Caco-2 (cell line): ENCODE results near the gene GNAQ. TPM values are rescaled to one million over a fixed set of nuclear protein-coding genes. Genes with fewer than 3 reads are reported as not detected.

Source experiments
- BruUV-seq: library from RNA; stranded (reverse); fragments of 400-500 nt; replicated peaks from 2 replicates; lab custom pipeline; 2021; lab: Mats Ljungman, UMichigan
- CTCF ChIA-PET: fragments of 300-600 bp; sonication (Branson Sonifier 250); formaldehyde crosslinking; loops from one replicate; lab custom pipeline; 2022; ENCODE audit warnings: antibody characterized with exemption; lab: Charles Lee
- POLR2A ChIA-PET: fragments of 300-600 bp; sonication (Branson Sonifier 250); formaldehyde crosslinking; loops from one replicate; lab custom pipeline; 2022; ENCODE audit warnings: antibody characterized with exemption; lab: Charles Lee
- DNase-seq, 2 experiments: peaks; one replicate each; pipeline versions ENCODE4 v3.0.0 to v3.0.0-alpha.2; 2020 to 2022
- H3K27me3 ChIP-seq: replicated peaks from 2 replicates; pipeline ENCODE4 v1.6.0; 2011; ENCODE audit warnings: low read length; ENCODE audit not compliant: control insufficient read depth, insufficient read depth
- H3K36me3 ChIP-seq: 2 replicates; pipeline ENCODE4 v1.5.1; 2011; ENCODE audit warnings: low read length; ENCODE audit not compliant: control insufficient read depth, insufficient read depth
- H3K4me1 ChIP-seq: fragments of 250-450 bp; sonication (Bioruptor Pico); 2 replicates; pipeline ENCODE4 v1.5.1; 2020; ENCODE audit warnings: mild to moderate bottlenecking
- H3K4me3 ChIP-seq: 2 replicates; pipeline ENCODE4 v1.5.1; 2011; ENCODE audit warnings: low read depth, mild to moderate bottlenecking, control low read depth, low read length
- H3K9me3 ChIP-seq: fragments of 250-450 bp; sonication (Bioruptor Pico); 2 replicates; pipeline ENCODE4 v1.5.1; 2020; ENCODE audit warnings: mild to moderate bottlenecking, moderate library complexity
- H3K27ac Mint-ChIP-seq: one replicate; pipeline ENCODE4 v1.8.0; 2022; ENCODE audit warnings: mixed read lengths; ENCODE audit not compliant: unreplicated experiment
- H3K27me3 Mint-ChIP-seq: one replicate; pipeline ENCODE4 v1.8.0; 2022; ENCODE audit warnings: mixed read lengths; ENCODE audit not compliant: insufficient read depth, unreplicated experiment
- H3K36me3 Mint-ChIP-seq: one replicate; pipeline ENCODE4 v1.8.0; 2022; ENCODE audit warnings: mild to moderate bottlenecking, mixed read lengths; ENCODE audit not compliant: insufficient read depth, unreplicated experiment
- H3K4me1 Mint-ChIP-seq: one replicate; pipeline ENCODE4 v1.8.0; 2022; ENCODE audit warnings: low read depth, mixed read lengths; ENCODE audit not compliant: unreplicated experiment
- H3K4me3 Mint-ChIP-seq: one replicate; pipeline ENCODE4 v1.8.0; 2022; ENCODE audit warnings: mild to moderate bottlenecking, moderate library complexity, mixed read lengths; ENCODE audit not compliant: unreplicated experiment
- H3K9me3 Mint-ChIP-seq: one replicate; pipeline ENCODE4 v1.8.0; 2022; ENCODE audit warnings: mixed read lengths; ENCODE audit not compliant: unreplicated experiment
- CTCF ChIP-seq, 2 experiments: fragments of 200-600 bp in 1 of 2; IDR thresholded peaks; 1 replicate in 1 of 2; 2 replicates in 1 of 2; pipeline versions ENCODE4 v1.5.1 to v1.8.0; 2011 to 2022; ENCODE audit warnings: antibody characterized with exemption in 1 of 2, control low read depth in 1 of 2, inconsistent platforms in 1 of 2, low read depth in 1 of 2, low read length in 1 of 2, mild to moderate bottlenecking in 1 of 2, moderate library complexity in 1 of 2; ENCODE audit not compliant: insufficient read depth in 1 of 2, severe bottlenecking in 1 of 2, unreplicated experiment in 1 of 2
- intact Hi-C: fragments of 100-400 bp; cut with micrococcal nuclease; formaldehyde crosslinking; loops from one replicate; pipeline ENCODE4 v1.10.0; 2022; ENCODE audit not compliant: unreplicated experiment
- total RNA-seq: library from RNA; stranded (reverse); gene quantifications from 2 replicates; pipeline ENCODE4 v1.2.3, GENCODE V29; 2022

Gene GNAQ
- total RNA-seq, 1 experiment from 2014 or later, result 10.1 TPM

- Histone ChIP-seq H3K4me1 (no peaks in the 10 kb centered on the region), H3K4me3 (no peak overlapping the region), H3K27me3 (no peaks in the 10 kb centered on the region), H3K36me3 (no peaks in the 10 kb centered on the region), H3K9me3 (no peaks in the 10 kb centered on the region)
- H3K27ac Mint-ChIP-seq, result no peak overlapping the region
- CTCF ChIA-PET, result no interaction called here
- TF ChIP-seq CTCF (IDR thresholded peaks at IDR 0.05; ENCODE audit: insufficient read depth in 1 of 2, low read depth in 1 of 2, low read length in 1 of 2, severe bottlenecking in 1 of 2, unreplicated experiment in 1 of 2), result no peak
- no peaks in the 10 kb centered on the region for H3K27me3 Mint-ChIP-seq
- intact Hi-C loops, result no loop called here
- no peaks in the 10 kb centered on the region for H3K9me3 Mint-ChIP-seq
- no peaks in the 10 kb centered on the region for H3K36me3 Mint-ChIP-seq
- POLR2A ChIA-PET, result no interaction called here
- no TSS peak for BruUV-seq
- DNase-seq, result no peak
- no peaks in the 10 kb centered on the region for H3K4me1 Mint-ChIP-seq
- no peak overlapping the region for H3K4me3 Mint-ChIP-seq
Measured at GRCh38 chr9:78021697-78022096, 9.9 kb downstream of the GNAQ start.

DNA sequence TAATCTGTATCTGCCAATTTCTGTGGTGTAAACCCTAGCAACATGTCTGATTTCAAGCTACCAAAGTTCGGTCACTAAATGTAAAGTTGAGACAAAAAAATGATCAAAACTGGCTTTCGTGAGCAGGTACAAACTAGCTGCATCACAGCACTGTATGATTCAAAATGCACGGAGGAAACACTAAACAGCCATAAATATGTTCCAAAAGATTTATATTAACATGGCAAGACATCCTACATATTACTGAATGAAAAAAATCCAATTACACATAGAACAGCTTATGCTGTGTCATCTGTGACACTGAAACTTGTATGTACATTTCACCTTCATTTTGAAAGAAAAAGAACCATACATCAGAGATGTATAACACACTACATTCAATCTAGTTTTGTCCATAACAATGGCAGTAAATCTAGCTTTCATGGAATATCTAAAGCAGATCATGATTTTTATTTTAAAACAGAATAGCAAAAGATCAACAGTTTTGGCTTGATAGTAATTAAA is 14.4 kb downstream of the GNAQ start:
- no peak overlapping the region for H3K4me3 Mint-ChIP-seq
- no peaks in the 10 kb centered on the region for H3K9me3 ChIP-seq
- no peaks in the 10 kb centered on the region for H3K27me3 ChIP-seq
- H3K27me3 Mint-ChIP-seq, result no peaks in the 10 kb centered on the region
- ChIA-PET CTCF (no interaction called here), POLR2A (no interaction called here)
- BruUV-seq, result no TSS peak
- no peak overlapping the region for H3K4me3 ChIP-seq
- no peaks in the 10 kb centered on the region for H3K9me3 Mint-ChIP-seq
- H3K4me1 ChIP-seq, result no peaks in the 10 kb centered on the region
- no peak overlapping the region for H3K27ac Mint-ChIP-seq
- H3K4me1 Mint-ChIP-seq, result no peaks in the 10 kb centered on the region
- intact Hi-C loops, result no loop called here
- TF ChIP-seq CTCF (IDR thresholded peaks at IDR 0.05; ENCODE audit: insufficient read depth in 1 of 2, low read depth in 1 of 2, low read length in 1 of 2, severe bottlenecking in 1 of 2, unreplicated experiment in 1 of 2), result no peak
- DNase-seq, result no peak
- no peaks in the 10 kb centered on the region for H3K36me3 ChIP-seq
- no peaks in the 10 kb centered on the region for H3K36me3 Mint-ChIP-seq

DNA sequence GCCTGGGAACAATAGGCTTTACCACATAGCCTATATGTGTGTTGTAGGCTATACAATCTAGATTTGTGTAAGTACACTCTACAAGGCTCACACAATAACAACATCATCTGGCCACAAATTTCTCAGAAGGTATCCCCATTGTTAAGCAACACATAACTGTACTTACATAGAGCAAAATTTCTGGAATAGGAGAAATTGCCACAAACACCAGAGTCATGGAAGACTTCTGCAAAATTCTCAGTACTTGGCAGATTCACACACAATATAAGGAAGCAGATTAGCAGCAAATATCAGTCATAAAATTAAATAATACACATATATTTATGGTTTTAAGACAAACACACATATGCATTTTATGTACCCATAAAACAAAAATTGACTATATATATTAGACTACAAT is 16.4 kb downstream of the GNAQ start:
- Histone ChIP-seq H3K36me3 (no peaks in the 10 kb centered on the region), H3K4me3 (no peak overlapping the region), H3K27me3 (no peaks in the 10 kb centered on the region), H3K9me3 (no peaks in the 10 kb centered on the region), H3K4me1 (no peaks in the 10 kb centered on the region)
- ChIA-PET CTCF (no interaction called here), POLR2A (no interaction called here)
- H3K36me3 Mint-ChIP-seq, result no peaks in the 10 kb centered on the region
- no peak for DNase-seq
- no peaks in the 10 kb centered on the region for H3K27me3 Mint-ChIP-seq
- H3K9me3 Mint-ChIP-seq, result no peaks in the 10 kb centered on the region
- no peak for TF ChIP-seq CTCF (IDR thresholded peaks at IDR 0.05; ENCODE audit: insufficient read depth in 1 of 2, low read depth in 1 of 2, low read length in 1 of 2, severe bottlenecking in 1 of 2, unreplicated experiment in 1 of 2)
- H3K4me3 Mint-ChIP-seq, result no peak overlapping the region
- intact Hi-C loops, result no loop called here
- H3K27ac Mint-ChIP-seq, result no peak overlapping the region
- peaks cover 7% of the 10 kb centered on the region for H3K4me1 Mint-ChIP-seq
- no TSS peak for BruUV-seq
